EH (cell line): Measurements from ENCODE around the gene CARNS1.

ENCODE experiments used
- DNase-seq: peaks from one replicate; pipeline ENCODE4 v3.0.0-alpha.2; 2015; ENCODE audit warnings: low read depth

CARNS1 gene

DNA sequence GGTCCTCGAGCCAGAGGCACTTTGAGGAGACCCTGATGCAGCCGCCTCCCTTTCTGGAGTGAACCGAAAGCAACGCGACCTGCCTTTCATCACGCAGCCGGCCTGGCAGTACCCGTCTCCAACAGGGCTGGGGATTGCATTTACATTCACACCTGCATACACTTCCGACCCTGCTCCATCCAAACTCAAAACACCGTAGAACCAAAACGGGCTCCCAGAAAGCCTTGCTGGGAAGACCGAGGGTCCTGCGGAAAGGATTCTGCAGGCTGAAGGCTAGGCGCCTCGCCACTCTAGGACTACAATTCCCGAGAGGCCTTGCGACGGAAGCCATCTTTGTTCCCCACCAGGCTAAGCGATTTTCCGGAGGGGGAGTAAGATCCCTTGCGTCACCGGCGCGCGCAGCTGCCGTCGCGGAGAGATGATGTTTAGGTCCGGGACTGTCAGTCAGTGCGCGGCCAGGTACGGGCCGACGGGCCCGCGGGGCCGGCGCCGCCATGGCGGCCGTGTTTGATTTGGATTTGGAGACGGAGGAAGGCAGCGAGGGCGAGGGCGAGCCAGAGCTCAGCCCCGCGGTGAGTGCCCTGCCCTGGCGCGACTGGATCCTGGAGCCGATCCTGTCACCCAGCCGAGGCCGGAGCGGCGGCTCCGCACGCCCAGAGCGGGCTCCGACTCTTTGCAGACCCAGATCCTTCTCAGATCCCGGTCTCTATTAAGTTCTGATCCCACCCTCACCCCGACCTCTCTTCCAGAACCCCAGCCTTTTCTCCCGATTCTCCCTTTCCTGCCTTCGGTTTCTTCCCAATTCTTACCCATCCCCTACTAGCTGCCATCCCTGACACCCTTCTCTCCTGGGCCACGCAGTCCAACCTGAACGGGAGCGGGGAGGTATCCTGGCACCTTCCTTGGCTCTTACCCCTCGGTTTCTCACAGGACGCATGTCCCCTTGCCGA lies 12.8 kb downstream of the CARNS1 start, which contains the start of gene RPS6KB2:
Gene RPS6KB2 (plus strand): TSS at position 443 of the 950 bp plus-strand sequence. CDS start 52 bp downstream, at position 495.
- peak; percentile 95 for DNase-seq

DNA sequence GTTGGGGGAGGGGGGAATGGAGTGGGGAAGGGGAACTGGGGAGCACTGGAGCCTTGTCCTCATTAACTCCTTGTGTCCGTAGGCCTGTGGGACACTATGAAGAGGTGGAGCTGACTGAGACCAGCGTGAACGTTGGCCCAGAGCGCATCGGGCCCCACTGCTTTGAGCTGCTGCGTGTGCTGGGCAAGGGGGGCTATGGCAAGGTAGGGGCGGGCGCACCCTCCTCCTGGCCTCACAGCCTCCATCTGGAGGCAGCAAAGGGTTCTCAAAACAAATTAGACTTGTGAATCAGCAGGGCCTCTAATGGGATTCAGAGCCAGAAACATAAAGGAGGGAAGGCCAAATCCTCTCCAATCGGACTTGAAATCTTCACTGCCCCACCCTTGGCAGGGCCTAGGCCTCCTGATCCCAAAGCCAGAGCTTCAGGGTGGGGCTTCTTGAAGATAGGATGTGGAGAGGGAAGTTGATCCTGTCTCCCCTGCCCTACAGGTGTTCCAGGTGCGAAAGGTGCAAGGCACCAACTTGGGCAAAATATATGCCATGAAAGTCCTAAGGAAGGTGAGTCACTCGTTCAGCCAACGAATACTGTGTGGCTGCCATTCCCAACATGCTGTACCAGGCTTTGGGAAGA lies 13.7 kb downstream of the CARNS1 start:
- DNase-seq = no peak

DNA sequence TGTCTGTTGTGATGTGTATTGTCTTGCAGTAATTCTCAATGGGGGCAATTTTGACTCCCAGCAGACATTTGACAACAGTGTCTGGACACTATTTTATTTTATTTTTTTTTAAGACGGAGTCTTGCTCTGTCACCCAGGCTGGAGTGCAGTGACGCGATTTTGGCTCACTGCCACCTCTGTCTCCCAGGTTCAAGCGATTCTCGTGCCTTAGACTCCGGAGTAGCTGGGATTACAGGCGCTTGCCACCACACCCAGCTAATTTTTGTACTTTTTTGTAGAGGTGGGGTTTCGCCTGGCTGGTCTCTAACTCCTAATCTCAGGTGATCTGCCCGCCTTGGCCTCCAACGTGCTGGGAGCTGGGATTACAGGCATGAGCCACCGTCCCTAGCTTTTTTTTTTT lies 14.2 kb downstream of the CARNS1 start:
- no peak for DNase-seq

DNA sequence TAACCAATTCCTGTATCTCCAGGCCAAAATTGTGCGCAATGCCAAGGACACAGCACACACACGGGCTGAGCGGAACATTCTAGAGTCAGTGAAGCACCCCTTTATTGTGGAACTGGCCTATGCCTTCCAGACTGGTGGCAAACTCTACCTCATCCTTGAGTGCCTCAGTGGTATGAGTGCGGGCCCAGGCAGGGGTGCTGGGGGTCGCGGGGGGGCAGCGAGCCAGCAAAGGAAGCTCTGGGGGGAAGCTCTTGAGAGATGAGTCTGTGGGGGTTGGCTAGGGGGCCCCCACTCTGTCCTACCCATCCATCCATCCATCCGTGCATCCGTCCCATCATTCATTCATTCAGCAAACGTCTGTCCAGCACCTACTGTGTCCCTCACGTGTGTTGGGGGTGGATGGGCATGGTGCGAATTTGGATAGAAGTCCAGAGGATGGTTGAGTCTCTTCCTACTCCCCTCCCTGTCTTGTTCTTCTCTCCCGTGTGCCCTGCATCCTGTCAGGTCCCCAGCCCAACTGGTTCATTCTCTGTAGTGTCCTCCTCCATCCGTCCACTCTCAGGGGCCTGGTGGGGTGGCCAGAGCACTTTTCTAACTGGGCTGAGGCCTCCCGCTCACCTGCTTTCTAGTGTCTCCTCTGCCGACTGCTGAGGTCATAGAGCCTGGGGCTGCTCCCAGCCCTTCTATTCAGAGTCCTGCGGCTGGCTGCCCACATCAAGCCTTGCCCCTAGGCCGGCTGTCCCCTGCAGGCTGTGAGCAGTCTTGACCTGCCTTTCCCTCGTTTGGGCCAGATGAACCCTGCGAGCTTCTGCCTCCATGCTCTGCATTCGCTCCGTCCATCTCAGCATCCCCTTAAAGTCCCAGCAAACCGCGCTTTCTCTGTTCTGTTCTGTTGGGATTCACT lies 16.1 kb downstream of the CARNS1 start:
- no peak for DNase-seq

DNA sequence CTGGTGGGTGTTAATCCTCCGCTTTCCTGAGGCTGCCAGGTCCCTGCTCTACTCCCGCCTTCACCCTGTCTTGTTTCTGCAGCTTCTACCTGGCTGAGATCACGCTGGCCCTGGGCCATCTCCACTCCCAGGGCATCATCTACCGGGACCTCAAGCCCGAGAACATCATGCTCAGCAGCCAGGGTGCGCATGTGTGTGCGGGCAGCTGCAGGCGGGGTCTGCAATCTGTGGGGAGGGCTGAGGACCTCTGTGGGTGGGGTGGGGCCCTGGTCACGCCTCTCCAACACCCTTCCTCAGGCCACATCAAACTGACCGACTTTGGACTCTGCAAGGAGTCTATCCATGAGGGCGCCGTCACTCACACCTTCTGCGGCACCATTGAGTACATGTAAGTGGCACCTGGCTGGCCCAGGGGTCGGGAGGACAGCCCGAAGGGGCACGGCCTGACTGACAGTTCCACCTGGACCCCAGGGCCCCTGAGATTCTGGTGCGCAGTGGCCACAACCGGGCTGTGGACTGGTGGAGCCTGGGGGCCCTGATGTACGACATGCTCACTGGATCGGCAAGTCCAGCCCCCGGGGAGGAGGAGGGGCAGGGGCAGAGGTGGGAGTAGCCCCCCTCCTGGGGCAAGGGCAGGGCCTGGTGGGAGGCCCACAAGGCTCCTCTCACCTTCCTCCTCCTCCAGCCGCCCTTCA lies 17.3 kb downstream of the CARNS1 start:
- no peak for DNase-seq

DNA sequence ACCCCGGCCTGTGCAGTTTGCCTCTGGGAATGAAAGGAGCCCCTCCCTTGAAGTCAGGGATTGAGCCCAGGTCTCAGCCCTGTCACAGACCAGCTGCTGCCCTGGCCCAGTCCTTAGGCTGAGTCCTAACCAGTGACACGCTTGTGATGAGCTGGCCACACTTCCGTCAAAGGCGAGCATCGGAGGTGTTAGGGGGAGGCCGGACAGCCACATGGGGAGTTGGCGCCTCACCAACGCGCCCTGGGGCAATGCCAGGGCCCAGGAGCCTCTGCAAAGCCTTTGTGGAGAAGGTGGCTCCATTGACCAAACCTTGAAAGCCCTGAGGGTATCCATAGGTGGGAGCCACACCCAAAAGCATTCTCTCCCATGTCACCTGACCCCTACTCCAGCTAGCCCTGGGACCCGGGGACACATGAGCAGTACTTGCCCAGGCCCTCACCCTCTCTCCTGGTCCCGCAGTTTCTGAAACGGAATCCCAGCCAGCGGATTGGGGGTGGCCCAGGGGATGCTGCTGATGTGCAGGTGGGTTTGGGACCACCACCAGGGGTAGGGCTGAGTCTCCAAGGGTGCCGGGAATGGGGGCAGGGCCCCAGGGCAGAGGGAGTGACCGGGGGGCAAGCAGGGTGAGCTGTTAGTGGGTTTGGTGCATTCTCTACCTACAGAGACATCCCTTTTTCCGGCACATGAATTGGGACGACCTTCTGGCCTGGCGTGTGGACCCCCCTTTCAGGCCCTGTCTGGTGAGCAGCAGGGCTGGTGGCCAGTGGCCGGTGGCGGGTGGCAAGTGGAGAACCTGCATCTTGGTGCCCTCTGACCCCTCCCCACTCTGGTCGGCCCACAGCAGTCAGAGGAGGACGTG lies 18.3 kb downstream of the CARNS1 start:
- DNase-seq = no peak

DNA sequence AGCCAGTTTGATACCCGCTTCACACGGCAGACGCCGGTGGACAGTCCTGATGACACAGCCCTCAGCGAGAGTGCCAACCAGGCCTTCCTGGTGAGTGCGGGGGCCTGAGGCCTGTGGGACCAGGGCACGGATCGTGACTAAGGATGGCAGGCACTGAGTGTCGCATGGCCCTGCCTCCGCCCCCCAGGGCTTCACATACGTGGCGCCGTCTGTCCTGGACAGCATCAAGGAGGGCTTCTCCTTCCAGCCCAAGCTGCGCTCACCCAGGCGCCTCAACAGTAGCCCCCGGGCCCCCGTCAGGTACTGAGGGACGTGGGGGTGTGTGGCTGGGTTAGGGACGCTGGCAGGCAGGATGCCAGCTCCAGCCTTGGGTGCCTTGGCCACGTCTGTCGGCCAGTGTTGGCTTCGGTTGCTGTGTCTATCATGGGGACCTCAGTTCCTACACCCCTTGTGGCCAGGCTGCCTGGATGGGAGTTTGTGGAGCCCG lies 19.0 kb downstream of the CARNS1 start:
- DNase-seq = no peak

DNA sequence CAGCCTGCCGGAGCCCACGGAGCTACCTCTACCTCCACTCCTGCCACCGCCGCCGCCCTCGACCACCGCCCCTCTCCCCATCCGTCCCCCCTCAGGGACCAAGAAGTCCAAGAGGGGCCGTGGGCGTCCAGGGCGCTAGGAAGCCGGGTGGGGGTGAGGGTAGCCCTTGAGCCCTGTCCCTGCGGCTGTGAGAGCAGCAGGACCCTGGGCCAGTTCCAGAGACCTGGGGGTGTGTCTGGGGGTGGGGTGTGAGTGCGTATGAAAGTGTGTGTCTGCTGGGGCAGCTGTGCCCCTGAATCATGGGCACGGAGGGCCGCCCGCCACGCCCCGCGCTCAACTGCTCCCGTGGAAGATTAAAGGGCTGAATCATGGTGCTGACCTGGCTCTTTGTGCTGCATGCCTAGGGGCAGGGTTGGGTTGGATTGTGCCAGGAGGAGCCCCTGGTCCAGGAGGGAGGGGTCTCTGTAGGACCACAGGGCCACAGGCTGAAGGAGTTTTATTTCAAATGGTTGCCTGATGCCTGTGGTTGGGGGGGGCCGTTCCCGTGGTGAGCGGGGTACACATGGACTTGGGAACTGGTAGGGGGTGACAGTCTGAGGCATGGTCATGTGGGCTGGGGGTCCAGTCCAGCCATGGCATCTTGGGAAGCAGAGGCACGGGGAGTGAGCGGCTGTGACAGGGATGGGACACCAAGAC lies 19.7 kb downstream of the CARNS1 start:
- DNase-seq = no peak

DNA sequence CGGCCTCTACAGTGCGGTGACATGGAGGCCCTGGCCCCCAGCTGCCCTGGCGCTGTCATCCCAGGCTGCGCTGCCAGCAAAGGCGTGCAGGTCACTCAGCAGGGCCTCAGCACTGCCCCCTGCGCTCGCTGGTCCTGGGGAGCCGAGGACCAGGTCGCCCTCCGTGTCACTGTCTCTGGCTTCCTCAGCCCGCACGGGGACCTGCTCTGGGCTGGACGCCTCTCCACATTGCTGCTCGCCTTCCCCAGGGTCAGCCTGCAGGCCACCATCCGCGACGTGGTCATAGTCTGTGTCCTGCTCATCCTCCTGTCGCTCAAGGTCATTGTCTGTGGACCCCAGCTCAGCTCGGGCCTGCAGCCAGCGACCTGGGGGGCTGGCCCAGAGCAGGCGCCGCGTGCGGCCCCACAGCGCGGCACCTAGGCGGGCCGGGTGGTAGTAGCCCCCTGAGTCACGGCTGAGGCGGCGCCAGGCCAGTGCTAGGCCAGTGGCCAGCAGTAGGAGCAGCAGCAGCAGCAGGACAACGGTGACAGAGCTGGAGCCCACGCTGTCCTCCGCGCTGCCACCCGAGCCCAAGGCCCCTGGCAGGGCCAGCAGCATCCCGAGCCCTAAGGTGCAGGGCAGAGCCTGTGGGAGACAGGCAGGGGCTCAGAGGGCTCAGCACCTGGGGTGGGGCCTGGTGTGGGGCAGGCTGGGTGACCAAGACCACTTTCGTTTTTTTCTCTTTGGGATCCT lies 20.4 kb downstream of the CARNS1 start:
- no peak for DNase-seq

DNA sequence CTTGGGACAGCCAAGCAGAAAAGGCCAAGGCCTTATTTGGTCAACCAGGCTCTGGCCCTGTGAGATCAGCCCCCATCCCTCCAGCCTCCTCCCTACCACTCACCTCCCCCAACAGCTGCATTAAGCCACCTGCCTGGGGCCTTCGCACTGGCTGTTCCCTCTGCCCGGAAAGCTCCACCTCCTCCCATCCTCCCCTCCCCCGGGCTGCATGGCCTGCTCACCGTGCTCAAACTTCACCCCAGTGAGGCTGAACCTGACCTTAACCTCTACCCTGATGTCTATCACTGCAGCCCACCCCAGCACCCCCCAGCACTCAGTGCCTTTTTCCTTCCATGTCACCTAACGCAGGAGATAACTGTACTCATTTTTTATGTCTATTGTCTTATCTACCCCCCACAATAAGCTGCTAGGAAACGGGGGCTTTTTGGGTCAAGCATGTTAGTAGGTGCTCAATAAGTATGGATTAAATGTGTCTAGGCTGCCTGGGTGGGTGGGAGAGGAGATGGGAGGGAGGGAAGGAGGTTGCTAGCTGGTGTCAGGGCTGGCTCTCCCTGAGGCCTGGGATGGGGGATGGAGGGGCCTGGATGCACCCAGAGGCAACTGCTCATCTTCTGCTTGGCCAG lies 21.1 kb downstream of the CARNS1 start:
- DNase-seq = no peak

DNA sequence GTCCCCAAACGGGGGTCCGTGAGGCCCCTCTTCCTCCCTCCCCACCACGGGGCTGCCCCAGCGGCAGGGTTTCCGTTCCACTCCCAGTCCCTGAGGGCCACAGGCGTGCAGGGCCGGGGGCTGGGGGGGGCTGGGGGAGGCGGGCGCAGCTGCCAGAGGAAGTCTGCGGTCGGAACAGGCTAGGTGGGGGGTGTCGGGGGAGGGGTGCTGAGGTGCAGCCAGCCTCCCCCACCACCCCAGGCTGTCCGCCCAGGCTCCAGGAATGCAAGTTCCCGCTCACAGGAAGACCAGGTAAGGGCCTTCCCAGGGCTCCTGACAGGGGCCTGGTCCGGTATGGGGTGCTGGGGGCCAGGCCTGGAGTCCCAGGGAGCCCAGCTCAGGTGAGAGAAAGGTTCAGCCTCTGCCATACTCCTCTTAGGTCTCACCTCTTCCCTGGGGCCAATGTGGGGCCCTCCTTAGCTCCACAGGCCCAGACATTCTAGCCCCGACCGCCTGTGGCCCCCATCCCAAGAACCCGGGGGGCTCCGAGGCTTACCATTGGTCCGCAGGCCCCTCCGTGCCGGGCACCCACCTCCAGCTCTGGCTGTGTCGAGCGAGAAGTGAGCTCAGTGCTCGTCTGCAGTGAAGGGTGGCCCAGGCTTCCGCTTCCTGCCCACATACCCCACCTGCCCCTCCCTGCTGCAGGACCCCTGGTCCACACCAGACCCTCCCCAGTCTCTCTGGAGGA lies 21.8 kb downstream of the CARNS1 start, which contains the start of gene PTPRCAP:
Gene PTPRCAP (minus strand): TSS at position 601 of the 727 bp plus-strand sequence. CDS start 63 bp downstream, at position 538.
- DNase-seq = no peak

DNA sequence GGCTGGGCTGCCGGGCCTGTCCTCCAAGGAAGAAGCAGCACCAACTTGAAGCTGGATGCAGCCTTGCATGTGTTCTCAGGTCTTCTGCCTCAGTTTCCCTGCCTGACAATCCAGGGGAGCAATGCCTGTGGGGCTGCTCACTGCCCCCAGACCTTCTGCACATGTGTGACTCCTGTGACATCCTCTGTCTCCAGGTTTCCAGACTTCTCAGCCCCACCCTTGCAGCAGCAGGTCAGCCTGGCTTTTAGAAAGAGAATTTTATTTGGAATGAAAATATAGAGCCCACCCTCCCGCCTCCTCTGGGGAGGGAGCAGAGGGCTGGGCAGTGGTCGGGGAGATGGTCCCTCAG lies 22.3 kb downstream of the CARNS1 start:
- no peak for DNase-seq

DNA sequence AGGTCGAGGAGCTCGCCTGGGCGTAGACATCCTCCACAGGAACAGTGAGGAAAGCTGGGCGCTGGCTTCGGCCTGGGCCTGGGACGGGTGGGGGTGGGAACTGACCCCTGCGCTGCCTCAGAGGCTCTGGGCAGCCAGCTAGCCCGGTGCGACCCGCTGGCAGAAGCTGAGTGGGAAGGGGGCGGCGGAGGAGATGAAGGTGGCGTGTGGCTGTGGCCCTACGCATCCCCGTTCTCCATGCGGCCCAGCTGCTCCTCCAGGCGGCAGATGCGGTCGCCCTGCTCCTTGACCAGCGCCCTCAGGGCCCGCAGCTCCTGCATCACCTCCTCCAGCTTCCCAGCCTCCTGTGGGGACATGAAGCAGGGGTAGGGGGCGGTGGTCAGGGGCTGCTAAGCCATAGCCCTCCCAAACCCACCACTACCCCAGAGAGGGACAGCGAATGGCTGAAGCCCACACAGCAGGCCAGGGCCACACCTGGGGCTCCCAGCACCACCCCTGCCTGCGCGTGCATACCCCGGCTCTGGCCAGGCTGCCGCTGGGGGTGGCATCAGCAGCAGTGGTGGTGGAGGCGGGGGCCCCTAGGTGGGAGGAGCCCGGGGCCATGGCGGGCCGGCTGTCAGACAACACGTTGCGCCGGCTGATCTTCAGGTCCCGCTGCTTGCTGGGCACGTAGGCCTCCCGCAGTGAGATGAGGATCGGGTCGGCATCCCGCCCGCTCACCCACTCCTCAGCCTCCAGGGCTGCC lies 22.9 kb downstream of the CARNS1 start:
- no peak for DNase-seq

DNA sequence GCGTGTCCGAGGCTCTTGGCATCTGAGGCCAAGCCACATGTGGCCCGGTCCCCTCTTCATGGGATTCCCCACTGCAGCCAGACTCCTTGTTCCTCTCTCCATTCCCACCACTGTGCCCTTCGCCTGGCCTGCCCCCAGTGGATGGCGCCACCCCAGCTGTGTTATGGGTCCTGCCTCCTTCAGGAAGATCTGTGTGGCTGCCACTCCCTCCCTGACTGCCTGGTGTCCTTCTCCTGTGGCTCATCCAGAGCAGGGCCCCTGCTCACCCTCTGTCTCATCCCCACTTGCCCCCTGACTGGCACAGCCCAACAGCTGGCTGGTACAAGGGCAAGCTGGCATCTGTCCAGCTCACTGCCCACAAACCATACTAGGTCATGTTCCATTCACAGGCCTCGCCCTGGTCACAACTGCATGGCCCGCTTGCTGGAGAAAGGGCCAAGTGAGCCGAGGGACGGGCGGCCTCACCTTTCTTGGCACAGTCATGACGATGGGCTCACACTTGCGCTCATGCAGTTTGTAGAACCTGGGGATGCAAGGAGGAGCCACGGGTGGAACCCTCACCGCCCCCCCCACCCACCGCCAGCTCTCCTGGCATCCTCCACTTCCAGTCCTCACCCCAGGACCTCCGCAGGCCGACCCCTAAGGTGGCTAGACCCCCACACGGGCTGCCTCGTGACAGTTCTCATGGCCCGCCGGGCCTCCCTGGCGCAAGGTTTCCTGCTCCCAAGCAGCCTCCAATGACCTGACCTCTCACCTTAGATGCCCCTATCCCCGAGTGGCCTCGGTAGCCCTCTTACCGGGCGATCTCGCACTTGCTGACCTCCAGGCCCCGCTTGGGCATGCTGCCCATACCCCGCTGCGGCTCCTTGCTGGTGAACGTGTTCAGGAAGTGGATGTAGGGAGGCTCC lies 24.1 kb downstream of the CARNS1 start:
- peak; percentile 28 for DNase-seq

DNA sequence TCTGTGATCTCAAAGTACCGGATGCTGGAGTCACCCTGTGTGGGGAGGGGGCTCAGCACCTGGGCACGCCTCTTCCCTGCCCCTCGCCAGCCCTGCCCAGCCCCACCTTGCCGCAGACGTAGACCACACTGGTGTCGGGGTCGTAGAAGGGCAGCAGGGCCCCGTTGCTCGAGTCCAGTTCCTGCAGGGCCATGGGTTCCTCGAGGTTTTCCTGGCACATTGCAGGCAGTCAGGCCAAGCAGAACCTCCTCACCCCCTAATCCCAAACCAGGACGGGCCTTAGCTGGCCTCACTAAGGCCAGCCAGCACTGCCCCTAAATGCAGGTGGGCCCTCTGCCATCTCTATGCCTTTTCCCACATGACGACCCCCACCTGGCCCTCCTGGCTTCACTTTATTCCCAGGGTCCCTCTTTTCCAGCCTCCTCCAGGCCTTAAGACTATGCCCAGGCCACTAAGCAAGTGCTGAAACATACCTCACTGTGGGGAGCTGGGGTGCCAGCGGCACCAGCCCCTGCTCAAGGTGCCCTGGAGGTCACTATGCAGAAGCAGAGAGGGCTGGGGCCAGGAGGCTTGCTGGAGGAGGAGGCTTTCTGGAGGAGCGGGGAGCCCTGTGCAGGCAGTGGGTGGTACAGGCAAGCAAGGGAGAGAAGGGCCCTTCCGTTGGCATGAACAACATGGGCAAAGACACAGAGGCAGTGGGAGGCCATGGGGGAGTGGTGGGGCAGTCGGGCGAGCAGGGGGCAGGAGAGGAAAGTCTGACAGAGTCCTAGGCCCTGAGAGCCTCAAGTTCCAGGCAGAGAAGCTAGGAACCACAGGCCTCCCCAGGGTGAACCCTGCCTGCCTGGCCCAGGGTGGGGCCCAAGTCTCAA lies 25.0 kb downstream of the CARNS1 start:
- no peak for DNase-seq
